Skin of body (tissue), 3 donors: ENCODE measurements around the gene ERAL1. TPM values are rescaled to one million over a fixed set of nuclear protein-coding genes. Genes with fewer than 3 reads are reported as not detected.
"Not testable (repeated sequence)": the region's sequence is repeated elsewhere in the genome, so short reads cannot be mapped to it uniquely, and the experiment has no call there.

Experiments used
- DNase-seq: peaks from one replicate; lab custom pipeline; 2025; lab: John Stamatoyannopoulos, UW
- small RNA-seq: library from RNA; depleted of rRNA; stranded (forward); fragments of <200 nt; gene quantifications from one replicate; pipeline ENCODE3, GENCODE V24; 2014; ENCODE audit warnings: low replicate concordance
- total RNA-seq: library from RNA; depleted of rRNA; stranded (reverse); fragments of >200 nt; gene quantifications from one replicate; pipeline ENCODE4 v1.2.3, GENCODE V29; 2014

Gene ERAL1
- total RNA-seq, 1 donor from 2014 or later, result 20.2 TPM

DNA sequence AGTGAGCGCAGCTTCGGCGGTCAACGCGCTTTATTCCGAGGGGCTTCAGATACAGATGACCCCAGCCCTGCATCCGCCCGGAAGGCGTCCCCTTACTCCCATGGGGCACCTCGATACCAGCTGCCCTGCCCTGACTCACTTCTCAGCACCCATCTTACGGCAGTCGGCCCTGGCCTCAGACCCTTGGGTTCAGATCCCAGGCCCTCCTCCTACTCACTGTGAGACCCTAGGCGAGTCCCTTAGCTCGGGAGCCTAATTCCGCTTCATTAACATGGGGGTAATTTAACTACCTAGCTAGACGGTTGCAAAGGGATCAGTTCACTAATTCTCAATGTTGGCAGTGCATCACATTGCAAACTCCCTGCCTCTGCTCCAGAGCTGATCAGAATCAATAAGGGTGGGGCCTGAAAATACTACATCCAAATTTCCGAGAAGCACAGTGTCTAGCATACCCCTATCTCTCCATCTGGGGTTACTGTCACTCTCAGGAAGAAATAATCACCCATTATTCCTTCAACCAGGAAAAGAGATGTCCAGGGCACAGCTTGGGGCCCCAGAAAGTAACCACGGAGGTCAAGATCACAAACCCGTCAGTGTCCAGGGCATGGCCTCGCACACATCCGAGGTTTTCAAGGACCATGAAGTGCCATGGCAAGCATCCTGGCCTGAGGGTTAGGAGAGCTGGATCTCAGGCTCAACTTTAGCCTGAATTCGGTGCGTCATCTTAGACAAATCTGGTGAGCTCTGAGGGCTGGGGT lies 43.1 kb downstream of the ERAL1 start:
- no peak for DNase-seq

- DNase-seq, result no peak
Measured at GRCh38 chr17:28898527-28898955, 43.7 kb downstream of the ERAL1 start.

- DNase-seq, result no peak
Measured at GRCh38 chr17:28899212-28899815, 44.5 kb downstream of the ERAL1 start.

DNA sequence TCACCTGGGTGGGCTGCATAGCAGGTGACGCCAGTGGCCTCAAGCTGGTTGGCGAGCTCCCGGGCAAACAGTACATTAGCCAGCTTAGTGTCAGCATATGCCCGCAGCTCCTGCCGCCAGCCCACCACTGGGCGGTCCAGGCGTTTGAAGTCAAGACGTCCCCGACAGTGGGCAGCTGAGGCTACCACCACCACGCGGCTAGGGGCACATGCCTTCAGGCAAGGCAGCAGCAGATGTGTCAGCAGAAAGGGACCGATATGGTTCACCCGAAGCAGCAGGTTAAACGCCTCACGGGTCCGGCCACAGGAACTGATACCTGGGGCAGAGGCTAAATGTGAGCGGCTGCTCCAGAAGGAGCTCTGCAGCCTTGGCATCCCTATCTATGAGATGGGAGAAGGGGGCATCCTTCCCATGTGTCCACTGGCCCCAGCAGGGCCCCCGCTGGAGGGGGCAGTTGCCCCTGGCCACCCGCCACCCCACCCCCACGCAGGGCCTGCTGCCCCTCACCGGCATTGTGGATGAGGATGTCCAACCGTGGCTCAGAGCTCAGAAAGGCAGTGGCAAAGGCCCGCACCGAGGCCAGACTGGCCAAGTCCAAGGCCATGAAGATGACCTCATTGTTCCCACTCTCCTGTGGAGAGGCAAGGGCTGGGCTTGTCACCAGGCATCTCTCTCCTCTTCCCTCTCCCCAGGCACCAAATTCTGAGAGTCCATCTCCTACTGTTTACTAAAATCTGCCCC lies 46.3 kb downstream of the ERAL1 start:
- no peak for DNase-seq

- DNase-seq, result no peak
Measured at GRCh38 chr17:28901866-28902818, 47.3 kb downstream of the ERAL1 start.

- peak; percentile 63 for DNase-seq
Measured at GRCh38 chr17:28902819-28903545, 48.2 kb downstream of the ERAL1 start, which contains the start of gene DHRS13. DHRS13 (minus strand) TSS chr17:28903079; CDS start chr17:28902944, 135 bp downstream.

GRCh38 chr17:28903546-28903841 lies 48.7 kb downstream of the ERAL1 start:
- not testable (repeated sequence) for DNase-seq

- no peak for DNase-seq
Measured at GRCh38 chr17:28904800-28905199, 50.0 kb downstream of the ERAL1 start.

- no peak for DNase-seq
Measured at GRCh38 chr17:28906276-28906675, 51.5 kb downstream of the ERAL1 start.

DNA sequence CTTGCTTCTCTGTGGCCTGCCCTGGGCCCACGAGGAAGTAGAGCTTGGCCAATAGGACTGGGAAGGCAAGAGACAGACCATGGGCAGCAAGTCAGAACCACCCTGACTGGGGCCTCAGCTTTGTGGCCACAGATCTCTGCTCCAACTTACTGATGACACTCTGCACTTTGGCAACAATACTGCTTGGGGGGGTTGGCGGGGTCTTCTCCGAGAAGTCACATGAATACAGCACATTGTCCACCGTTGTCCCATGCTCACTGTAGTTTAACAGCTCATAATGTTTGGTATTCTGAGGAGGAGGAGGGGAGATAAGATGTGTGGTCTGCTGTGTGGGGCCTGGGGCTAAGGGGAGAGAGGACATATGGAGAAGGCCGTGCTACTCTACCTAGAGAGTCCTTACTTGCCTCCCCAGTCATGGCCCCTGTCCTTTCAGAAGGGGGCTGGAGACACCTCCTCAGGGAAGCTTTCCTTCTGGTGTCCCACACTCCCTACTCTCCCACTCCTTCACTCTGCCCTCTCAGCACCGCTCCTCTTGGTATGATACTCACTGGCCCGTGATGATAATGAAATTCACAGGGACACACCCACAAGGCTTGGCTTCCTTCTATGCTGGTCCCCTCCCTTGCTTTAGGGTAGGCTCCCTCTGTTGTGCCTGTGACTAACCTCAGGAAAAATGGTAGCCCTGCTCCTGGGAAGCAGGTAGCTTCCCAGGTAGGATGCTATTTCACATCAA lies 52.1 kb downstream of the ERAL1 start:
- DNase-seq, result no peak

DNA sequence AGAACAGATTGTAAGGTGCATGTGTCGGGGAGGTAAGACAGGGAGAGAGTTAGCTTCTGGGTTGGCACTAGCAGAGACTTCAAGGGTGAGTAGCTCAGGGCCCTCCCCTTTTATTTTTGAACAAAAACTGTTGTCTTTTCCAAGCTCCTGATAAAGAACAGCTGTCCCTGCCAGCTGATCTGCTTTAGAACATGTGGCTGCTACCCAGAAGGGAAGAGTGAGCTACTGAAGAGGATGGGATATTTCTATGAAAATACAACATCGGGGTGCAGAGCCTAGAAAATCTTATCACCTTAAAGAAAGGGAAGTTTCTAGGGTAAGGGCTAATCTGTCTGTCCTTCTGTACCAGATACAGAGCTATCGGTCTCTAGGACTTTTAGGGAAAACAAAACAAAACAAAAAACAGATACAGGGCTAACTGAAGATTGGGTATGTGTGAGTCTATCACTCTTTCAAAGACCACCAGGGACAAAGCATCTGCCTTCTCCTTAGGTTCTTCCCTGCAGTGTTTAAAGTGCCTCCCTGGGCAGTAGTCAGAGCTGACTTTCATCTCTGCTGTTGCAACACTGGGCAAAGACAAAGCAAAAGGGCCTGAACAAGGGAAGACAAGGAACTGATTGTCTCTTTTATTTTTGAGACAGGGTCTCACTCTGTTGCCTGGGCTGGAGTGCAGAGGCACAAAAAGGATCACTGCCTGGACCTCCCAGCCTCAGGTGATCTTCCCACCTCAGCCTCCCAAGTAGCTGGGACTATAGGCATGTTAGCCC lies 53.1 kb downstream of the ERAL1 start:
- peak; percentile 37 for DNase-seq

DNA sequence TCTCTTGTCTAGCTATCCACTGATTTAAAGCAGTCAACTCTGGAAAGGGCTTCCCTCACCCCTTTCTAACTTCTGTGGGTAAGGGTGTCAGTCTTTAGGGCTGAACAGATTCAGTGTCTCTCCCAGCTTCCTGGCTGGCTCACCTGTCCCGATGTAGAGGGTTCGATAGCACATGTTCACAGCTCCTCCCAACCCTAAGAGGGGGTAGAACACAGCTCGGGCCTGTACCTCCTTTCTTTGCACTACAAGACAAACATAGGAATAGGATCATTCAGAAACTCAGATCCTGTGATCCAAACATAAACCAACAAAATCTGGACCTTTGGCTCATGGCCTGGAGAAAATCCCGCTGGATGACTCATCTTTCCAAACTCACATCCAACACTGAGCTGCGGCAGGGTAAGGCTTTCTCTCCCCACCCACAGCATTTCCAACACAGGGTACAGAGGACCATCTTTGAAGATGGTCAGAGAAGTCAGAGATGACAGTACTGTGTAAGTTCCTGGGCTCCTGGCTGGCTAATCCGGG lies 53.9 kb downstream of the ERAL1 start:
- DNase-seq, result peak; percentile 45

- DNase-seq, result no peak
Measured at GRCh38 chr17:28910534-28910933, 55.7 kb downstream of the ERAL1 start.

Small RNA genes lying within 50 kb of the gene (small RNA-seq; reads per million reads assigned to genes)
- not detected for gene RF00019

Other genes starting within 250 kb of the ERAL1 start
- gene RSKR, start 240.8 kb upstream of the ERAL1 start, total RNA-seq, result 13.9 TPM
- 89.7 TPM for gene BLTP2, start 209.9 kb upstream of the ERAL1 start, total RNA-seq
- 35.2 TPM for gene SDF2, start 193.1 kb upstream of the ERAL1 start, total RNA-seq
- 56.5 TPM for gene SUPT6H, start 192.8 kb upstream of the ERAL1 start, total RNA-seq
- gene PROCA1, start 143.1 kb upstream of the ERAL1 start, total RNA-seq, result 0.99 TPM
- 47.0 TPM for gene RAB34, start 137.1 kb upstream of the ERAL1 start, total RNA-seq
- gene RPL23A, start 135.0 kb upstream of the ERAL1 start, total RNA-seq, result 533 TPM
- 1.9 TPM for gene TLCD1, start 128.8 kb upstream of the ERAL1 start, total RNA-seq
- 2.8 TPM for gene NEK8, start 126.2 kb upstream of the ERAL1 start, total RNA-seq
- gene TRAF4, start 111.0 kb upstream of the ERAL1 start, total RNA-seq, result 16.7 TPM
- 3.6 TPM for gene FAM222B, start 12.2 kb upstream of the ERAL1 start, total RNA-seq
- 18.7 TPM for gene FLOT2, start 42.7 kb downstream of the ERAL1 start, total RNA-seq
- gene DHRS13, start 48.1 kb downstream of the ERAL1 start, total RNA-seq, result 10.1 TPM
- gene PHF12, start 96.5 kb downstream of the ERAL1 start, total RNA-seq, result 18.6 TPM
- gene SEZ6, start 151.0 kb downstream of the ERAL1 start, total RNA-seq, result 0.30 TPM
- gene PIPOX, start 188.1 kb downstream of the ERAL1 start, total RNA-seq, result 0.20 TPM